Measurements from ENCODE around the gene MACROD2. TPM values are rescaled to one million over a fixed set of nuclear protein-coding genes. Genes with fewer than 3 reads are reported as not detected.
"Not testable (repeated sequence)": the region's sequence is repeated elsewhere in the genome, so short reads cannot be mapped to it uniquely, and the experiment has no call there.

The MACROD2 gene
- total RNA-seq, 6 experiments from 2014 or later = 0.05 to 0.57 (median 0.11) TPM; not detected in 1

DNA sequence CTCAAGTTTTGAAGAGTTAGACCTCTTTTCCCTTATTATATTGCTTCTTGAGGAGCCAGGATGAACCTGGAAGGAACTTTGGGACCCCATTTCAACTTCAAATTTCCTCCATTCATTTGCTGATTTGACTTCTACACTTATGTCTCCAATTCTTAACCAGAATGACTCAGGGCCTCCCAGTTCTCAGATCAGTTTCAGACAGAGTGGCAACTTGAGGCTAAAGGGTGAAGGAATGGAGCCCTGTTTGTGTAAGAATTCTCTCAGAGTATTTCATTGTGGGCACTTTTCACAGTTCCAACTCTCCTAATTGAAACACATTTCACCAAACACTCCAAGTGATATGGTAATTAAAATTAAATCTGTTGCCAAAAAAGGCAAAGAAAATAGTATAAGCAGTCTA lies 451.1 kb downstream of the MACROD2 start:
- H3K9me3 Mint-ChIP-seq = peaks cover 52% of the 10 kb centered on the region
- DNase-seq = no peak

DNA sequence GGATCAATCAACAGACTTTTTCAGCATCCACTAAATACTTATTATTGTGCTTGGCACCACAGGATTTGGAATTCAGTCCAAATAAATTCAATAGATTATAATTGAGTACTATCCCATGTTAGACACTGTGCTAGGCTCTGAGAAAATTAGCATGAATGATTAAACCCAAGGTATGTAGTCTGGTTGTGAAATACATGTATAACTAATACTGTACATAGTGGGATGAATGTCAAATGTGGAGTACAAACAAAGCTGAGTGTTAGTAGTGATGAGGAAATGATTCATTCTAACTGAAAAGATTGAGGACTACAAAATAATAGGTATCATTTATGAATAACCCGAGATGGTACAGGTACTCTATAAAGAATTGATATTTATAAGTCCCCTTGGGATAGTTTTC lies 454.0 kb downstream of the MACROD2 start:
- Mint-ChIP-seq H3K4me3 (no peak overlapping the region), H3K27ac (no peak overlapping the region), H3K4me1 (ENCODE audit: low read depth) (no peaks in the 10 kb centered on the region), H3K27me3 (ENCODE audit: insufficient read depth) (peaks cover 2% of the 10 kb centered on the region), H3K9me3 (peaks cover 44% of the 10 kb centered on the region), H3K36me3 (ENCODE audit: low read depth) (no peaks in the 10 kb centered on the region)
- TF ChIP-seq, protein P1, sequence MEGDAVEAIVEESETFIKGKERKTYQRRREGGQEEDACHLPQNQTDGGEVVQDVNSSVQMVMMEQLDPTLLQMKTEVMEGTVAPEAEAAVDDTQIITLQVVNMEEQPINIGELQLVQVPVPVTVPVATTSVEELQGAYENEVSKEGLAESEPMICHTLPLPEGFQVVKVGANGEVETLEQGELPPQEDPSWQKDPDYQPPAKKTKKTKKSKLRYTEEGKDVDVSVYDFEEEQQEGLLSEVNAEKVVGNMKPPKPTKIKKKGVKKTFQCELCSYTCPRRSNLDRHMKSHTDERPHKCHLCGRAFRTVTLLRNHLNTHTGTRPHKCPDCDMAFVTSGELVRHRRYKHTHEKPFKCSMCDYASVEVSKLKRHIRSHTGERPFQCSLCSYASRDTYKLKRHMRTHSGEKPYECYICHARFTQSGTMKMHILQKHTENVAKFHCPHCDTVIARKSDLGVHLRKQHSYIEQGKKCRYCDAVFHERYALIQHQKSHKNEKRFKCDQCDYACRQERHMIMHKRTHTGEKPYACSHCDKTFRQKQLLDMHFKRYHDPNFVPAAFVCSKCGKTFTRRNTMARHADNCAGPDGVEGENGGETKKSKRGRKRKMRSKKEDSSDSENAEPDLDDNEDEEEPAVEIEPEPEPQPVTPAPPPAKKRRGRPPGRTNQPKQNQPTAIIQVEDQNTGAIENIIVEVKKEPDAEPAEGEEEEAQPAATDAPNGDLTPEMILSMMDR (IDR thresholded peaks at IDR 0.05) = no peak
- no peak for DNase-seq

More for the DNA sequence above, 451.1 kb downstream of the MACROD2 start:
- peaks cover 2% of the 10 kb centered on the region for H3K27me3 Mint-ChIP-seq (ENCODE audit: insufficient read depth)
- H3K27ac Mint-ChIP-seq = no peak overlapping the region
- no peaks in the 10 kb centered on the region for H3K4me1 Mint-ChIP-seq (ENCODE audit: low read depth)
- no peak overlapping the region for H3K4me3 Mint-ChIP-seq
- TF ChIP-seq, protein P1 (IDR thresholded peaks at IDR 0.05) = no peak
- H3K36me3 Mint-ChIP-seq (ENCODE audit: low read depth) = no peaks in the 10 kb centered on the region

DNA sequence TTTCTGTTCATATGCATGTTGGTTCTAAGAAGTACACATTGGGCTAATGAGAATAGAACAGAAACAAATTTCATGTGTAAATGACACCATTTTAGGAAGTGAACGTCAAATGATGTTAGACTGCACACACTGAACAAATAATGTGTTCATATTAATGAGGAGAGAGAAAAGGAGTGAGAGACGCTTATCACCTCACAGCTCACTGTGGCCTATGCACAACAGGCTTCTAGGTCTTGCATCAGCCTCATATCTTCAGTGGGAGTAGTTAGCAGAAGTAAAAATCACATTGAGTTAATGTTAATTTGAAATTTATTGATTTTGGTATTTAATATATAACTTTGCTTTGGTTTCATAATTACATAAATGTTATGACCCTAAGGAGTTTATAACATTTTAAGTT lies 454.9 kb downstream of the MACROD2 start:
- Mint-ChIP-seq H3K4me1 (ENCODE audit: low read depth) (no peaks in the 10 kb centered on the region), H3K27me3 (ENCODE audit: insufficient read depth) (peaks cover 2% of the 10 kb centered on the region), H3K27ac (no peak overlapping the region), H3K9me3 (peaks cover 35% of the 10 kb centered on the region), H3K36me3 (ENCODE audit: low read depth) (no peaks in the 10 kb centered on the region), H3K4me3 (no peak overlapping the region)
- TF ChIP-seq, protein P1 (IDR thresholded peaks at IDR 0.05) = no peak
- DNase-seq = no peak

DNA sequence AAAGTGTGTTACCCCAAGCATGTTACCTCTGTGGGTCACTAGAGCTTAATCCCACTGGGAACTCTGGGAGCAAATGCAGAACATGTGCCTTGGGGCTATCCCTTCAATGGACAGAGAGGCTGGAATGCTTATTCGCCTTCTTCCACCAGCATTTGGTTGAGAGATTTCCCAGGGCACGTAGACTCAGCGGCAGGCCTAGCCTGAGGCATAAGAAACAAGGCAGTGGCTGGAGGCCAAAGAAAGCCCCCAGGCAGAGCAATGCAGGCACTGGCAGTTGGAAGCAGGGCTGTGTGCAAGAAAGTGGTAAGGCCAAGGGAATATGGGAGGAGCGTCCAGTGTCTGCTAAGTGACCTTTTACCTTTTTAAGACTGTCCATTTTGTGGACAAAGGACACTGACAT lies 456.1 kb downstream of the MACROD2 start:
- no peak for DNase-seq
- TF ChIP-seq, protein P1 (IDR thresholded peaks at IDR 0.05) = no peak
- no peak overlapping the region for H3K4me3 Mint-ChIP-seq
- peaks cover 2% of the 10 kb centered on the region for H3K27me3 Mint-ChIP-seq (ENCODE audit: insufficient read depth)
- H3K9me3 Mint-ChIP-seq = peaks cover 29% of the 10 kb centered on the region
- H3K4me1 Mint-ChIP-seq (ENCODE audit: low read depth) = no peaks in the 10 kb centered on the region
- H3K36me3 Mint-ChIP-seq (ENCODE audit: low read depth) = no peaks in the 10 kb centered on the region
- H3K27ac Mint-ChIP-seq = no peak overlapping the region

DNA sequence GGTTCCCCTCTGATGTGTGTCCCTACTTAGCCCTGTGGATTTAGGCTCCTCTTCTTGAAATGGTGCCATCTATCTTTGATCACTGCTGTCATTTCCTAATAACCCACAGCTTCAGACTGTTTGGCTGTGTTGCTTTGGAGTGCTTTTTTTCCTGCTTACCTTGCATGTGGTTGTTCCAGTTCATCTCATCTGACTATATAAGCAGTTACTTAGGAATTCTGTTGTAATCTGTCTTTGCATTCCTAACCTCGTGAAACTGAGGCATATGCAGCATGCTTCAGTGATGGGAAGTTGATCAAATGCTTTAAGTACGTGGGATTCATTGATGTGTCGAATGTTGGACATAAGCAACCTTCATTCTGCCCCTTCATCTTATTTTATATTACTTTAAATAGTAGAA lies 457.9 kb downstream of the MACROD2 start:
- DNase-seq = no peak
- Mint-ChIP-seq H3K4me1 (ENCODE audit: low read depth) (no peaks in the 10 kb centered on the region), H3K27ac (no peak overlapping the region), H3K36me3 (ENCODE audit: low read depth) (no peaks in the 10 kb centered on the region), H3K4me3 (no peak overlapping the region), H3K9me3 (peaks cover 31% of the 10 kb centered on the region), H3K27me3 (ENCODE audit: insufficient read depth) (peaks cover 2% of the 10 kb centered on the region)
- TF ChIP-seq, protein P1 (IDR thresholded peaks at IDR 0.05) = no peak

DNA sequence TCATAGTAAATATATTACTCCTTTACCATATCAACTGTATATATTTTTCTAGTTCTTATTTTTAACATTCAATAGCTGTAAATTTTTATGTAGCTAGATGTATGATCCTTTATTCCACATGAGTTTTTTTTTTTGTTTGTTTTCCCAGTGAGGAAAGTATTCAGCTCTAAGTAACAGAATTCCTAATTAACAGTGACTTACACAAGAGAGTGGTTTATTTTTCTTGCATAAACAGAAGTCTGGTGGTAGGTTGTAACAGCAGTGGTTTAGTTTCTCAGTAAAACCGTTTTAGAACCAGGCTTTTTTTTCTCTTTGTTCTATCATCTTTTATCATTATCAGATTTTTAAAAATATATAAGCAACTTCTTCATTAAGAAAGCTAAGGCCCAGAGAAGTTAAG lies 459.0 kb downstream of the MACROD2 start:
- no peak for DNase-seq
- Mint-ChIP-seq H3K4me1 (ENCODE audit: low read depth) (no peaks in the 10 kb centered on the region), H3K36me3 (ENCODE audit: low read depth) (no peaks in the 10 kb centered on the region), H3K27ac (no peak overlapping the region), H3K4me3 (no peak overlapping the region), H3K9me3 (peaks cover 30% of the 10 kb centered on the region), H3K27me3 (ENCODE audit: insufficient read depth) (no peaks in the 10 kb centered on the region; the same call in 1 of the 2 replicates)
- TF ChIP-seq, protein P1 (IDR thresholded peaks at IDR 0.05) = no peak

DNA sequence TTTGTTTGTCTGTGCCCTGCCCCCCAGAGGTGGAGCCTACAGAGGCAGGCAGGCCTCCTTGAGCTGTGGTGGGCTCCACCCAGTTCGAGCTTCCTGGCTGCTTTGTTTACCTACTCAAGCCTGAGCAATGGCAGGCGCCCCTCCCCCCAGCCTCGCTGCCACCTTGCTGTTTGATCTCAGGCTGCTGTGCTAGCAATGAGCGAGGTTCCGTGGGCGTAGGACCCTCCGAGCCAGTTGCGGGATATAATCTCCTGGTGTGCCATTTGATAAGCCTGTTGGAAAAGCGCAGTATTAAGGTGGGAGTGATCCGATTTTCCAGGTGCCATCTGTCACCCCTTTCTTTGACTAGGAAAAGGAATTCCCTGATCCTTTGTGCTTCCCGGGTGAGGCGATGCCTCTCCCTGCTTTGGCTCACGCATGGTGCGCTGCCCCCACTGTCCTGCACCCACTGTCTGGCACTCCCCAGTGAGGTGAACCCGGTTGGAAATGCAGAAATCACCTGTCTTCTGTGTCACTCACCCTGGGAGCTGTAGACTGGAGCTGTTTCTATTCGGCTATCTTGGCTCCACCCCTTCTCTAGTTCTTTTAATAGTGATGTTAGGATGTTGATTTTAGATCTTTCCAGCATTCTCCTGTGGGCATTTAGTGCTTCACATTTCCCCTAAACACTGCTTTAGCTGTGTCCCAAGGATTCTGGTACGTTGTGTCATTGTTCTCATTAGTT lies 471.9 kb downstream of the MACROD2 start:
- peaks cover 54% of the 10 kb centered on the region for H3K9me3 Mint-ChIP-seq
- H3K4me3 Mint-ChIP-seq; H3K27me3 Mint-ChIP-seq (ENCODE audit: insufficient read depth); DNase-seq; H3K36me3 Mint-ChIP-seq (ENCODE audit: low read depth); H3K4me1 Mint-ChIP-seq (ENCODE audit: low read depth); H3K27ac Mint-ChIP-seq: not testable (repeated sequence)
